Lower leg skin (tissue), 4 donors: ENCODE data around the gene IGSF8. TPM values are rescaled to one million over a fixed set of nuclear protein-coding genes. Genes with fewer than 3 reads are reported as not detected.

Source experiments
- DNase-seq, 2 donors: peaks; one replicate each; pipeline ENCODE4 v3.0.0-alpha.2; 2019; ENCODE audit warnings: low spot score in 2 of 2
- H3K4me3 ChIP-seq: fragments of 200-600 bp; sonication (generic); 2 replicates; pipeline ENCODE4 v1.5.1; 2017; ENCODE audit warnings: mild to moderate bottlenecking, low read depth; ENCODE audit not compliant: poor library complexity, severe bottlenecking
- CTCF ChIP-seq, 3 donors: fragments of 450-650 bp; IDR thresholded peaks; one replicate each; pipeline ENCODE4 v1.5.1; 2016; ENCODE audit warnings: antibody characterized with exemption in 3 of 3, mild to moderate bottlenecking in 3 of 3, moderate library complexity in 2 of 3
- POLR2A ChIP-seq, 2 donors: fragments of 450-650 bp; IDR thresholded peaks; one replicate each; pipeline ENCODE4 v1.6.1; 2016 to 2017; ENCODE audit warnings: antibody characterized with exemption in 2 of 2, mild to moderate bottlenecking in 1 of 2, moderate library complexity in 1 of 2
- WGBS, 2 donors: methylation state at CpG; one replicate each; pipeline ENCODE4 v1.1.5; 2018; 5-methylcytosine and 5-hydroxymethylcytosine counted together
- intact Hi-C: fragments of 100-400 bp; cut with DNase I; formaldehyde crosslinking; loops from one replicate; pipeline ENCODE4 v1.15.0; 2023; ENCODE audit warnings: low total_unique reads
- total RNA-seq, 4 donors: library from RNA; depleted of rRNA; stranded (reverse); fragments of >200 nt; gene quantifications; one replicate each; pipeline ENCODE4 v1.1.0, GENCODE V29; 2016

IGSF8 gene
- total RNA-seq, 4 donors from 2014 or later: 44.5 to 74.5 (median 54.9) TPM

- DNase-seq: no peak
- TF ChIP-seq POLR2A (IDR thresholded peaks at IDR 0.05) (no peak), CTCF (IDR thresholded peaks at IDR 0.05) (no peak)
- no peak overlapping the region for H3K4me3 ChIP-seq
- intact Hi-C loops: no loop called here
- 91 to 94% methylated on average over 12 of the region's 12 CpGs for WGBS, 2 donors
These were observed 11.2 kb downstream of the IGSF8 start for GRCh38 chr1:160087118-160087662.

- WGBS, 2 donors: 55 to 64% methylated on average over 5 of the region's 5 CpGs
- intact Hi-C loops: no loop called here
- TF ChIP-seq POLR2A (IDR thresholded peaks at IDR 0.05) (no peak), CTCF (IDR thresholded peaks at IDR 0.05) (no peak)
- no peak overlapping the region for H3K4me3 ChIP-seq
- no peak for DNase-seq
These were observed 11.9 kb downstream of the IGSF8 start for GRCh38 chr1:160086456-160086892.

DNA sequence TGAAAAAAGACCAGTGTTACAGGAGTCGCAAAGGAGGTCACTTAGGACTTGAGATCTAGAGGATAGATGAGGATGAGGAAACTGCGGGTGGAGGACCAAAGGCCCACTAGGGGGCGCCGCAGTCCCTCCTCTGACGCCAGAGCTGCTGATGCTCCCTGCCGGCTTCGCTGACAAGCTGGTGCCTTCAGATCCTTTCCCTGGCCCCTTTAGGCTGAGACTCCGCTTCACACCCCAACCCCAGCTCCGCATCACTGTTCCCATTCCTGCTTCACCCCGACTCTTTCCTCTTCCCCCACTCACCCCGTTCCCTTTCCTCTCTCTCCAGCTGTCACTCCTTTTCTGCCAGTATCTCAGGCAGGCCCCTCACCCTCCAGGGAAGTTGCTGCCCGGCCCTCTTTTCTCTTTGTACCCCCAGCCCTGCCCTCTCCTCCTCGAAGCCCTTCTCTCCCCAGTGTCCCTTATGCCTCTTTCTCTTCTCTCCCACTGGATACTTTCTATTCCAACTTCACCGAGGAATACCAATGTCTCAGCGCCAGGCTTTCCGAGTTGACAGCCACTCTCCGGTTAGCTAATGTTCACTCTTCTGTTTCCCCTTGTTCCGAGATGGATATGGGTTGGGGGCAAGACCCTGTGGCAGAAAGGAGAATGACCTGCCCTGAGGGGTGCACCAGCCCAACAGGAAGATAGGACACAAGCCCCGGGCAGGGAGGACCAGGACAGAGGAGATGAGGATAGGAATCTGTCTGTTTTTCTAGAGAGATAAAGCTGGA lies 12.5 kb downstream of the IGSF8 start:
- intact Hi-C loops: no loop called here
- DNase-seq: peak; percentile 63 to 95
- WGBS, 2 donors: 55 to 61% methylated on average over 19 of the region's 19 CpGs
- H3K4me3 ChIP-seq: no peak overlapping the region
- TF ChIP-seq POLR2A (IDR thresholded peaks at IDR 0.05) (no peak), CTCF (IDR thresholded peaks at IDR 0.05) (peak in 1 of 3 donors; percentile 49)

DNA sequence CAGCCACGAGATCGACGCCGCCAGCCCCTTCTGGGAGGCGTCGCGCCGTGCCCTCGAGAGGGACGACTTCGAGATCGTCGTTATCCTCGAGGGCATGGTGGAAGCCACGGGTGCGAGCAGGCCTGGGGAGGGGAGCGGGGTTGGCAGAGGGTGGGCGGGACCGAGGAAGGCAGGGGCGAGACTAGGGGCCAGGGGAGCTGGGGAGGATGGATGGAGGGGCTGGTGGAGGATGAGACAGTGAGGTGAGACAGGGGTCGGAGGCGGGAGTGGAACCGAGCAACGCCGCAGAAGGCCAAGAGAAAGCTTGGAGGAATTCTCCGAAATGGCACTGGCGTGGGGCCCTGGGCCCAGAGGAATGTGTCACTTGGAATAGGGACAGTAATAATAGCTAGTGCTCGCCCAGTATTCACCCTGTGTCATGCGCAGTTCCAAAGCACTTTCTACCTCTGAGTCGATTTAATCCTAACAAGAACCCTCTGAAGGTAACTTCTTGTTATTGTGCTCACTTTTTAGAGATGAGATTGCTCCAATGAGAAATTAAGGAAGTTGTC lies 13.6 kb downstream of the IGSF8 start:
- intact Hi-C loops: no loop called here
- DNase-seq: no peak
- H3K4me3 ChIP-seq: no peak overlapping the region
- no peak for TF ChIP-seq CTCF (IDR thresholded peaks at IDR 0.05)
- TF ChIP-seq POLR2A (IDR thresholded peaks at IDR 0.05): no peak
- 88% methylated on average over 30 of the region's 30 CpGs for WGBS, 2 donors

DNA sequence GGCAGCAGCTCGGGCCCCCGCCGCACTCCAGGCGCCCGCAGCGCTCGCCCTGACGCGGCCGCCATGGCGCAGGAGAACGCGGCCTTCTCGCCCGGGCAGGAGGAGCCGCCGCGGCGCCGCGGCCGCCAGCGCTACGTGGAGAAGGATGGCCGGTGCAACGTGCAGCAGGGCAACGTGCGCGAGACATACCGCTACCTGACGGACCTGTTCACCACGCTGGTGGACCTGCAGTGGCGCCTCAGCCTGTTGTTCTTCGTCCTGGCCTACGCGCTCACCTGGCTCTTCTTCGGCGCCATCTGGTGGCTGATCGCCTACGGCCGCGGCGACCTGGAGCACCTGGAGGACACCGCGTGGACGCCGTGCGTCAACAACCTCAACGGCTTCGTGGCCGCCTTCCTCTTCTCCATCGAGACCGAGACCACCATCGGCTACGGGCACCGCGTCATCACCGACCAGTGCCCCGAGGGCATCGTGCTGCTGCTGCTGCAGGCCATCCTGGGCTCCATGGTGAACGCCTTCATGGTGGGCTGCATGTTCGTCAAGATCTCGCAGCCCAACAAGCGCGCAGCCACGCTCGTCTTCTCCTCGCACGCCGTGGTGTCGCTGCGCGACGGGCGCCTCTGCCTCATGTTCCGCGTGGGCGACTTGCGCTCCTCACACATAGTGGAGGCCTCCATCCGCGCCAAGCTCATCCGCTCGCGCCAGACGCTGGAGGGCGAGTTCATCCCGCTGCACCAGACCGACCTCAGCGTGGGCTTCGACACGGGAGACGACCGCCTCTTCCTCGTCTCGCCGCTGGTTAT lies 14.2 kb downstream of the IGSF8 start:
- no peak overlapping the region for H3K4me3 ChIP-seq
- DNase-seq: no peak
- 47 to 54% methylated on average over 49 to 70 of the region's 96 CpGs for WGBS, 2 donors

More for the DNA sequence above, 14.2 kb downstream of the IGSF8 start:
- TF ChIP-seq CTCF (IDR thresholded peaks at IDR 0.05) (no peak), POLR2A (IDR thresholded peaks at IDR 0.05) (no peak)
- intact Hi-C loops: no loop called here
